ENCODE results near the gene CASQ2.

The CASQ2 gene

GRCh38 chr1:115768549-115768948, at the start of gene CASQ2:
Gene CASQ2 (minus strand): TSS chr1:115768714. CDS start chr1:115768541, 173 bp downstream.
- in situ Hi-C loops (cut with HindIII; ENCODE audit: low pct_ligation_motif_present, low sequenced_read_pairs), result no loop called here
- Histone ChIP-seq H3K27ac (no peak within 1 kb of the TSS), H3K36me3 (replicated peaks) (no peaks in the 10 kb centered on the region), H3K4me3 (ENCODE audit: low read depth, low read length) (no peak within 1 kb of the TSS), H3K27me3 (replicated peaks) (no peaks in the 10 kb centered on the region)
- no peak for TF ChIP-seq CTCF (IDR thresholded peaks at IDR 0.05; ENCODE audit: low read depth, low read length, missing control alignments)
- no peak for DNase-seq

GRCh38 chr1:115815694-115816093, 47.2 kb upstream of the CASQ2 start:
- no peaks in the 10 kb centered on the region for H3K27me3 ChIP-seq (replicated peaks)
- H3K4me3 ChIP-seq (ENCODE audit: low read depth, low read length), result no peak overlapping the region
- H3K36me3 ChIP-seq (replicated peaks), result no peaks in the 10 kb centered on the region
- DNase-seq, result no peak
- no peak overlapping the region for H3K27ac ChIP-seq
- TF ChIP-seq CTCF (IDR thresholded peaks at IDR 0.05; ENCODE audit: low read depth, low read length, missing control alignments), result no peak
- in situ Hi-C loops (cut with HindIII; ENCODE audit: low pct_ligation_motif_present, low sequenced_read_pairs), result no loop called here

- TF ChIP-seq CTCF (IDR thresholded peaks at IDR 0.05; ENCODE audit: low read depth, low read length, missing control alignments), result no peak
- Histone ChIP-seq H3K27me3 (replicated peaks) (no peaks in the 10 kb centered on the region), H3K36me3 (replicated peaks) (no peaks in the 10 kb centered on the region), H3K27ac (no peak overlapping the region), H3K4me3 (ENCODE audit: low read depth, low read length) (no peak overlapping the region)
- DNase-seq, result no peak
- in situ Hi-C loops (cut with HindIII; ENCODE audit: low pct_ligation_motif_present, low sequenced_read_pairs), result no loop called here
Observed at GRCh38 chr1:115814685-115815398, 46.3 kb upstream of the CASQ2 start.

GRCh38 chr1:115813727-115814126, 45.2 kb upstream of the CASQ2 start:
- H3K4me3 ChIP-seq (ENCODE audit: low read depth, low read length), result no peak overlapping the region
- in situ Hi-C loops (cut with HindIII; ENCODE audit: low pct_ligation_motif_present, low sequenced_read_pairs), result no loop called here
- TF ChIP-seq CTCF (IDR thresholded peaks at IDR 0.05; ENCODE audit: low read depth, low read length, missing control alignments), result no peak
- no peak overlapping the region for H3K27ac ChIP-seq
- DNase-seq, result no peak
- no peaks in the 10 kb centered on the region for H3K27me3 ChIP-seq (replicated peaks)
- no peaks in the 10 kb centered on the region for H3K36me3 ChIP-seq (replicated peaks)

- in situ Hi-C loops (cut with HindIII; ENCODE audit: low pct_ligation_motif_present, low sequenced_read_pairs), result no loop called here
- Histone ChIP-seq H3K36me3 (replicated peaks) (no peaks in the 10 kb centered on the region), H3K4me3 (ENCODE audit: low read depth, low read length) (no peak overlapping the region), H3K27ac (no peak overlapping the region), H3K27me3 (replicated peaks) (no peaks in the 10 kb centered on the region)
- TF ChIP-seq CTCF (IDR thresholded peaks at IDR 0.05; ENCODE audit: low read depth, low read length, missing control alignments), result no peak
- DNase-seq, result no peak
Observed at GRCh38 chr1:115811140-115811828, 42.8 kb upstream of the CASQ2 start.
